Breast epithelium (tissue), 3 donors: ENCODE measurements around the gene TENT5A.

Experiments used
- CTCF ChIP-seq, 3 donors: fragments of 450-650 bp; IDR thresholded peaks; one replicate each; pipeline ENCODE4 v1.5.1; 2016 to 2017; ENCODE audit warnings: antibody characterized with exemption in 3 of 3, mild to moderate bottlenecking in 3 of 3, moderate library complexity in 3 of 3
- POLR2AphosphoS5 ChIP-seq, 3 donors: sonication (generic); formaldehyde crosslinking; IDR thresholded peaks; one replicate each; pipeline ENCODE4 v1.6.1; 2017; ENCODE audit warnings: antibody characterized with exemption in 3 of 3

GRCh38 chr6:81771097-81771496, 18.6 kb upstream of the TENT5A start:
- TF ChIP-seq CTCF (IDR thresholded peaks at IDR 0.05) = no peak
- no peak for TF ChIP-seq POLR2AphosphoS5 (IDR thresholded peaks at IDR 0.05)
